T-helper 1 cell treated with Interleukin-12 subunit alpha and Interleukin-12 subunit beta and Interleukin-4 antibody, amounts not matched to agents 30 μg/mL and 1 μg/mL, for 36 hours (primary cell): ENCODE measurements around the gene TRIP13.
A peak's percentile ranks its signal among the peaks of the same experiment; 100 is the strongest.
"Not testable (repeated sequence)": the region's sequence is repeated elsewhere in the genome, so short reads cannot be mapped to it uniquely, and the experiment has no call there.

Experiments
- H3K27ac Mint-ChIP-seq: one replicate; pipeline ENCODE4 v1.8.0; 2021; ENCODE audit warnings: mild to moderate bottlenecking, mixed read lengths
- H3K27me3 Mint-ChIP-seq: one replicate; pipeline ENCODE4 v1.8.0; 2021; ENCODE audit warnings: low read depth, mixed read lengths
- H3K36me3 Mint-ChIP-seq: one replicate; pipeline ENCODE4 v1.8.0; 2021; ENCODE audit warnings: low read depth, mixed read lengths
- H3K4me1 Mint-ChIP-seq: one replicate; pipeline ENCODE4 v1.8.0; 2021; ENCODE audit warnings: low read depth, mixed read lengths
- H3K4me3 Mint-ChIP-seq: one replicate; pipeline ENCODE4 v1.8.0; 2021; ENCODE audit warnings: mild to moderate bottlenecking, moderate library complexity, mixed read lengths
- H3K9me3 Mint-ChIP-seq: one replicate; pipeline ENCODE4 v1.8.0; 2021; ENCODE audit warnings: mixed read lengths

Gene TRIP13

GRCh38 chr5:909994-910768, 17.5 kb downstream of the TRIP13 start:
- H3K4me1 Mint-ChIP-seq, result no peaks in the 10 kb centered on the region
- H3K9me3 Mint-ChIP-seq, result no peaks in the 10 kb centered on the region
- no peak overlapping the region for H3K27ac Mint-ChIP-seq
- H3K27me3 Mint-ChIP-seq, result no peaks in the 10 kb centered on the region
- no peak overlapping the region for H3K4me3 Mint-ChIP-seq
- peaks cover 16% of the 10 kb centered on the region for H3K36me3 Mint-ChIP-seq

GRCh38 chr5:910769-911160, 18.1 kb downstream of the TRIP13 start:
- no peak overlapping the region for H3K27ac Mint-ChIP-seq
- no peaks in the 10 kb centered on the region for H3K27me3 Mint-ChIP-seq
- H3K4me3 Mint-ChIP-seq, result no peak overlapping the region
- H3K4me1 Mint-ChIP-seq, result no peaks in the 10 kb centered on the region
- H3K36me3 Mint-ChIP-seq, result peaks cover 11% of the 10 kb centered on the region
- no peaks in the 10 kb centered on the region for H3K9me3 Mint-ChIP-seq

GRCh38 chr5:911601-912000, 18.9 kb downstream of the TRIP13 start:
- Mint-ChIP-seq H3K4me1 (no peaks in the 10 kb centered on the region), H3K27me3 (no peaks in the 10 kb centered on the region), H3K9me3 (no peaks in the 10 kb centered on the region), H3K4me3 (no peak overlapping the region), H3K36me3 (peaks cover 7% of the 10 kb centered on the region), H3K27ac (no peak overlapping the region)

- no peaks in the 10 kb centered on the region for H3K27me3 Mint-ChIP-seq
- H3K27ac Mint-ChIP-seq, result peak overlapping the region; percentile 49
- no peak overlapping the region for H3K4me3 Mint-ChIP-seq
- no peaks in the 10 kb centered on the region for H3K9me3 Mint-ChIP-seq
- no peaks in the 10 kb centered on the region for H3K4me1 Mint-ChIP-seq
- H3K36me3 Mint-ChIP-seq, result peaks cover 7% of the 10 kb centered on the region
Observed at GRCh38 chr5:912280-913091, 19.8 kb downstream of the TRIP13 start.

- no peaks in the 10 kb centered on the region for H3K27me3 Mint-ChIP-seq
- H3K36me3 Mint-ChIP-seq, result peaks cover 7% of the 10 kb centered on the region
- no peaks in the 10 kb centered on the region for H3K9me3 Mint-ChIP-seq
- H3K4me1 Mint-ChIP-seq, result no peaks in the 10 kb centered on the region
- H3K27ac Mint-ChIP-seq, result no peak overlapping the region
- no peak overlapping the region for H3K4me3 Mint-ChIP-seq
Observed at GRCh38 chr5:914174-914573, 21.5 kb downstream of the TRIP13 start.

GRCh38 chr5:914612-915011, 21.9 kb downstream of the TRIP13 start:
- Mint-ChIP-seq H3K36me3 (peaks cover 7% of the 10 kb centered on the region), H3K4me3 (no peak overlapping the region), H3K27ac (no peak overlapping the region), H3K9me3 (no peaks in the 10 kb centered on the region), H3K4me1 (no peaks in the 10 kb centered on the region), H3K27me3 (no peaks in the 10 kb centered on the region)

GRCh38 chr5:915346-915745, 22.7 kb downstream of the TRIP13 start:
- not testable (repeated sequence) for H3K36me3 Mint-ChIP-seq, H3K27me3 Mint-ChIP-seq, H3K4me3 Mint-ChIP-seq, H3K9me3 Mint-ChIP-seq, H3K27ac Mint-ChIP-seq, H3K4me1 Mint-ChIP-seq

- Mint-ChIP-seq H3K36me3 (peaks cover 5% of the 10 kb centered on the region), H3K27ac (no peak overlapping the region), H3K4me1 (no peaks in the 10 kb centered on the region), H3K4me3 (no peak overlapping the region), H3K27me3 (no peaks in the 10 kb centered on the region), H3K9me3 (no peaks in the 10 kb centered on the region)
Observed at GRCh38 chr5:915946-916345, 23.3 kb downstream of the TRIP13 start.

- no peak overlapping the region for H3K27ac Mint-ChIP-seq
- no peaks in the 10 kb centered on the region for H3K4me1 Mint-ChIP-seq
- H3K27me3 Mint-ChIP-seq, result no peaks in the 10 kb centered on the region
- H3K36me3 Mint-ChIP-seq, result peaks cover 8% of the 10 kb centered on the region
- H3K9me3 Mint-ChIP-seq, result no peaks in the 10 kb centered on the region
- H3K4me3 Mint-ChIP-seq, result no peak overlapping the region
Observed at GRCh38 chr5:916441-917293, 24.0 kb downstream of the TRIP13 start.

GRCh38 chr5:918717-919116, 26.0 kb downstream of the TRIP13 start:
- not testable (repeated sequence) for H3K36me3 Mint-ChIP-seq, H3K27ac Mint-ChIP-seq, H3K4me3 Mint-ChIP-seq, H3K4me1 Mint-ChIP-seq, H3K27me3 Mint-ChIP-seq, H3K9me3 Mint-ChIP-seq

GRCh38 chr5:919356-920000, 26.8 kb downstream of the TRIP13 start:
- no peaks in the 10 kb centered on the region for H3K4me1 Mint-ChIP-seq
- no peaks in the 10 kb centered on the region for H3K9me3 Mint-ChIP-seq
- H3K27me3 Mint-ChIP-seq, result no peaks in the 10 kb centered on the region
- H3K4me3 Mint-ChIP-seq, result no peak overlapping the region
- peaks cover 5% of the 10 kb centered on the region for H3K36me3 Mint-ChIP-seq
- H3K27ac Mint-ChIP-seq, result no peak overlapping the region

GRCh38 chr5:920321-920720, 27.6 kb downstream of the TRIP13 start:
- no peak overlapping the region for H3K4me3 Mint-ChIP-seq
- H3K9me3 Mint-ChIP-seq, result no peaks in the 10 kb centered on the region
- H3K27ac Mint-ChIP-seq, result no peak overlapping the region
- peaks cover 4% of the 10 kb centered on the region for H3K36me3 Mint-ChIP-seq
- H3K27me3 Mint-ChIP-seq, result peaks cover 6% of the 10 kb centered on the region
- no peaks in the 10 kb centered on the region for H3K4me1 Mint-ChIP-seq

GRCh38 chr5:921456-922435, 29.1 kb downstream of the TRIP13 start:
- no peak overlapping the region for H3K4me3 Mint-ChIP-seq
- H3K4me1 Mint-ChIP-seq, result peaks cover 2% of the 10 kb centered on the region
- H3K36me3 Mint-ChIP-seq, result peaks cover 7% of the 10 kb centered on the region
- H3K27me3 Mint-ChIP-seq, result peaks cover 21% of the 10 kb centered on the region
- no peak overlapping the region for H3K27ac Mint-ChIP-seq
- H3K9me3 Mint-ChIP-seq, result no peaks in the 10 kb centered on the region
